Loucy (cell line): Measurements from ENCODE around the gene SLC12A4.

Source experiments
- CTCF ChIP-seq: fragments of 200-600 bp; sonication (generic); conservative IDR thresholded peaks from 2 replicates; pipeline ENCODE4 v1.5.1; 2014; ENCODE audit warnings: mild to moderate bottlenecking, antibody characterized with exemption, low read length
- EZH2phosphoT487 ChIP-seq: fragments of 200-600 bp; IDR thresholded peaks from 2 replicates; pipeline ENCODE4 v1.6.1; 2018; ENCODE audit warnings: antibody characterized with exemption, mild to moderate bottlenecking, moderate library complexity, borderline replicate concordance

GRCh38 chr16:67902831-67903230, 65.6 kb downstream of the SLC12A4 start:
- TF ChIP-seq CTCF (no peak), EZH2phosphoT487 (no peak)
